ENCODE results near the gene EDEM1.

Gene EDEM1

DNA sequence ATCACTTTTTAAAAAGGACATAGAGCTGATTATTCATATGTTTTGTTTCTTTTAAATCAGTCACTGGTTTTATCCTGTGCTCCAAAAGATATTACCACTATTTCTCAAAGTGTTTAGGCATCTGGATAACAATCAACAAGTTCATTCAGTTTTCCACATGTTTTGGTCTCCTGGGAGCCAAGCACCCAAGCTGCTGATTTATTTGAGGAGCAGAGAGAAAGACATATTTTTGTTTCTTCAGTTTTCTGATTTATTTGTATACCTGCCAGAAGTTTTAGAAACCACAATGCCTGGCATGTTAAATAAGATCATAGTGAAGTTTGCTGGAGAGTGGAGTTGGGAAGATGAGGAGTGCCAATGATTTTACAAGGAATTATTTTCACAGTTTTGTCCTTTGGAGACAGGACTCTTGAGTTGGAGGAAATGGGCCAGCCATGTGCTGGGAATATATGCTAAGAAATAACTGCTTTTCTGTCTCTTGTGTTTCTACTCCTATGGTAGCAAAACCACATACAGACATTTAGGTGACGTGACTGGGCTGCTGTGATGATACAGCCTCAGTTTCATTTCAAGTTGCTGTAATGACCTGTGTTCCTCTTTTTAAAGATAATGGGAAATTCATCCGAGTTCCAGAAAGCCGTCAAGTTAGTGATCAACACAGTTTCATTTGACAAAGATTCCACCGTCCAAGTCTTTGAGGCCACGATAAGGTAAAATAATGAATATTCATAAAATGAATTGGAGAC lies 11.7 kb downstream of the EDEM1 start:
- no peak for DNase-seq (ENCODE audit: low read depth)

GRCh38 chr3:5201536-5201935 lies 14.0 kb downstream of the EDEM1 start:
- no peak for DNase-seq (ENCODE audit: low read depth)

DNA sequence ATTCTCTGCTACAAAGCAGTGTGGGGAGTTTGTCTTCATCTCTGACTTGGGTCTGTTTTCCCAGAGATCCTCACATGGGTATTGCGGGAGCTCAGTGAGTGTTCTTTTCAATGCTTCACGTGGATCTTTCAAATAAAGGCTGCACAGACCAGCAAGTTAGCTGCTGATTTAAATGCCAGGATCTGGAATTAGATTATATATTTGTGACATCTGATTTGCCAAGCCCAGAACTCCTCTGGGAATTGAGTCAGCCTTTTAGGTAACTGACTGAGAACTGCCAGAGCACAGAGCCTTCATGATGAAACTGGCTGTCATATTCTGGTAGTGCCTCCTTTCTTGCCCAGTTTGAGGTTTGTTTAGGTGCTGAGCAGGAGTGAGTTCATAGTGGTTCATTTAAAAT lies 14.7 kb downstream of the EDEM1 start:
- no peak for DNase-seq (ENCODE audit: low read depth)

DNA sequence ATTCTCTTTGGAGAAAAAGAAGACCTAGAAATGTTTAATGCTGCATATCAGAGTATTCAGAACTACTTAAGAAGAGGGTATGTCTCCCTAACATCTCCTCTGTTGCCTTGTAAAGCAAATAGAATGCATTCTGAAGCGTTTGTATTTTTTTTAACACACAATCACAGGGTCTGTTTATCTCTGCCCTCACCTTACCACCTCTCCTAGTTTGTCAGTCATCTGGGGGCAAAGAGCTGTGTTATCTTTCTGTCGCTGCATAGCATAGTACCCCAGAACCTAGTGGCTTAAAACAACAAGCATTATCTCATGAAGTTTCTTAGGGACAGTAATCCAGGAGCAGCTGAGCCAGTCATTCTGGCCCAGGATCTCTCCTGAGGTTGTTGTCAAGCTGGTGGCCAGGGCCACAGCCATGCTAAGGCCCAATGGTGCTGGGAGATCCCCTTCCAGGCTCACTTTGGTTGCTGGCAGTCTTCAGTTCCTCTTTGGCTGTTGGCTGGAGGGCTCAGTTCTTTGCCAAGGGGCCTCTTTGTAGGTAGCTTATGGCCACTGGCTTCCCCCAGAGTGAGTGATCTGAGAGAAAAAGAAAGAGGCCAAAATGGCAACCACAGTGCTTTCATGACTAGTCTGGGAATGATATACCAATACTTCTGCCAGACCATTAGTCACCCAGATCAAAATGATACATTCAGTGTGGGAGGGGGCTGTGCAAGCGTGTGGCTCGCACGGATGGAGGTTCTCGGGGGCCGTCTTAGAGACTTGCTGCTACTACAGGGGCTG lies 17.8 kb downstream of the EDEM1 start:
- no peak for DNase-seq (ENCODE audit: low read depth)

DNA sequence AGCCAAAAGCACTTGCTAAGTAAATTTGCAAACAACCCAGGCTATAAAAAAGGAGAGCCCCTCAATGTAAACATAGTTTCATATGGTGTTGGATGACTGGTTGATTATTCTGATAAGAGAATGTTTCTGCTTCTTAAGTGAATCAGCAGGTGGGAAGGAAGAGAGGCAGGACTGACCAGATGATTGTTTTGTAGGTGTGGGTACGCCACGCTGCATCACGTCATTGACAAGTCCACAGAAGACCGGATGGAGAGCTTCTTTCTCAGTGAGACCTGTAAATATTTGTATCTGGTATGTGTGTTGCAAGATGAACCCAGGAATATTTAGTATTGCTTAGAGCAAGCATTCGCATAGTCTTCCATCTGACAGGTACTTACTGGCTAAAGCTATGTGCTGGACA lies 23.4 kb downstream of the EDEM1 start:
- DNase-seq (ENCODE audit: low read depth) = no peak

GRCh38 chr3:5212628-5213573 lies 25.4 kb downstream of the EDEM1 start:
- DNase-seq (ENCODE audit: low read depth) = no peak

GRCh38 chr3:5213574-5213966 lies 26.1 kb downstream of the EDEM1 start:
- DNase-seq (ENCODE audit: low read depth) = no peak

DNA sequence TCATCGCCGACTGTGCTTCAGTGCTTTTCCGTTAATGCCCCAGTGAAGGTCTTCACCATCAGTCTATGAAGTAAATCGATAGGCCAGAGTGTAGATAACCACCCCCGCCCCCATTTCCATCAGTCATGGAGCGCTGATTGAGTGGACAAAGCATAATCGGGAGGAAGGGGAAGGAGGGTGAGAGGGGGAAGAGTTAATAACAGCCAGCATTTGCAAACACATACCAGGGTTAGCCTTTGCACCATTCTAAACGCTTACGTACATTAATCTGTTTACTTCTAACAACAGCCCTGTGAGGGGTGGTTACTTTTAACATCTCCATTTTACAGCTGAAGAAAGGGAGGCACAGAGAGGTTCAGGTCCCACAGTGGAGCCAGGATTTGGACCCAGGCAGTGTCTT lies 26.8 kb downstream of the EDEM1 start:
- no peak for DNase-seq (ENCODE audit: low read depth)

- no peak for DNase-seq (ENCODE audit: low read depth)
Measured at GRCh38 chr3:5217824-5218595, 30.5 kb downstream of the EDEM1 start.

DNA sequence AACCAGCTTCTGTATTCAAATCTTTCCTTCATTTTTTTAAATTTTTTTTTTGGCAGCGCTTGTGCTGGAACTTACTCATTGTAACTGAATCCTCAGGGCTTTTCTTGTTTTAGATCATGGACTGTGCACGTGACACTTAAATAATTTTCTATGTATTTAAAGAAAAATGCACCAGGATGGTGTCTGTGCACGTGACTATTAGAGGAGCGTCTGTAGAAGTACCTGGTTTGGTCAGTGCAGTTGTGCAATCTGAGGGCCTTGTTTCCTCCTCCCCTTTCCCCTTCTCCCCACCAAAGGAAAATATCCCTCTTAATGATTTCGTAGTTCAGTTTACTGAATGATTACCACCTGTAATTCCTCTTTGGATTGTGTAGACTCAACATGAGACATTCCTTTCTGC lies 31.3 kb downstream of the EDEM1 start:
- no peak for DNase-seq (ENCODE audit: low read depth)

DNA sequence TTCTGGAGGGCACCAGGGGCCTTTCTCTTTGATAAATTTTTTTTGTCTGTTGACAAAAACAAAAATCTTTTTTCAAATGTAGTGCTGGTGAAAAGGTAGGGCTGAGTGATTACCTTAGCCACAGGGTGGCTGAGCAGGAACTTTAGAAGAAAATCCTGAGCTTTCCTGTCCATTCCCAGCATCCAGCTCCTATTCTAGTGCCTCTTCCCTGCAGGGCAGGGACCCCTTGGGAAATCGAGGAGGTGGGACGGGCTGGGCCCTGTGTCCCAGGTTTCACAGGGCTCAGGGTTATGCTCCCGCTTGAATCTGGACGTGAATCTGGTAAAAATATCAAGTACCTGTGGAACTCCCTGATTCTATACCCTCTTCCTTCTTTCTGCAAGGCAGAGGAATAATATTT lies 31.7 kb downstream of the EDEM1 start:
- DNase-seq (ENCODE audit: low read depth) = no peak

- no peak for DNase-seq (ENCODE audit: low read depth)
Measured at GRCh38 chr3:5220193-5220592, 32.7 kb downstream of the EDEM1 start.

DNA sequence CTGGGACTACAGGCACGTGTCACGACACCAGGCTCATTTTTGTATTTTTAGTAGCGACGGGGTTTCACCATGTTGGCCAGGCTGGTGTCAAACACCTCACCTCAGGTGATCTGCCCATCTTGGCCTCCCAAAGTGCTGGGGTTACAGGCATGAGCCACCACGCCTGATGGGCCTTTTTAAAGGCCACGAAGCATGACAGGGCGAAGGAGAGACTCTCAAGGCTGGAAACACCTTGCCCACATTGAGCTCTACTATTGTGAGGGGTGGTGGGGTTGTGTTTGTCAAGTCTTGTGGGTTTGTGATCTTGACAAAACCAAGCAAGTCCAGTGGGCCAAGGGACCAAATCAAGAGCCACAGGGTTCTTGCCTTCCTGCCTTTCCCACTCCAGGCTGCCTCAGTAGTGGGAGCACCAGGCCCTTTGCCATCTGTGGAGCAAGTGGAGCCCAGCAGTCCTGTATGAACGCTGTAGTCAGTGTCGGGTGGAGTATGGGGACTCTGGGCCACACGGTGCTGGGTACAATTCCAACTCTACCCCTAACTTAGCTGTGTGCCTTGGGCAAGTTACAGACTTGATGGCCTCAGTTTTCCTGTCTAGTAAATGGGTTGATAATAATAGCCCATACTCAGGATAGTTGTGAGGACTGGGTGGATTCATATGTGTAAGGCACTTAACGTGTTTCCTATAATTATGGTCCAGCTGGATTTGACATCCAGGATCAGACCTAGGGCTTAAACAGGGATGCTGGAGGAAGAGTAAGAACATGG lies 33.3 kb downstream of the EDEM1 start:
- no peak for DNase-seq (ENCODE audit: low read depth)

- DNase-seq (ENCODE audit: low read depth) = no peak
Measured at GRCh38 chr3:5221701-5222100, 34.2 kb downstream of the EDEM1 start.

GRCh38 chr3:5222283-5223005 lies 34.9 kb downstream of the EDEM1 start:
- no peak for DNase-seq (ENCODE audit: low read depth)

DNA sequence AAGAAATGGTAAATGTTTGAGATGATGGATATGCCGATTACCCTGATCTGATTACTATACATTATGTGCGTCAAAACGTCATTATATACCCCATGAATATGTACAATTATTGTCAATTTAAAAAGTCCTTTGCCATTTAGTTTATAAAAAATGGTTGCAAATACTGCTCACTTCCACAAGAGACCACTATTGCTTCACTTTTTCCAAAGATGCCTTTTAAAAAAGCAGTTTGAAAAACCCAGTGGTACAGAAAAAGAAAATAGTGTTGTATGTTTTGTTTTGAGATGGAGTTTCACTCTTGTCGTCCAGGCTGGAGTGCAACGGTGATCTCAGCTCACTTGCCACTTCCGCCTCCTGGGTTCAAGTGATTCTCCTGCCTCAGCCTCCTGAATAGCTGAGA lies 39.3 kb downstream of the EDEM1 start:
- no peak for DNase-seq (ENCODE audit: low read depth)

GRCh38 chr3:5227812-5228211 lies 40.3 kb downstream of the EDEM1 start:
- no peak for DNase-seq (ENCODE audit: low read depth)

DNA sequence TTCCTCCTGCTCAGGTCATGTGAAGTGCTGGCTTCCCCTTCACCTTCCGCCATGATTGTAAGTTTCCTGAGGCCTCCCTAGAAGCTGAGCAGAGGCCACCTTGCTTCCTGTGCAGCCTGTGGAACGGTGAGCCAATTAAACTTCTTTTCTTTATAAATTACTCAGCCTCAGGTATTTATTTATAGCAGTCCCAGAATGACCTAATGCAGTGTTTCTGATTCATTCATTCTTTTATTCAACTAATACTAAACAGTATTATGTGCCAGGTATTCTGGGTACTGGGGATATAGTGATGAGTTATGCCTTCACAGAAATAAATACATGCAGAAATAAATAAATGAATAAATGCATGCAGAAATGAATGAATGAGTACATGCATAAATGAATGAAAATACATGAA lies 41.9 kb downstream of the EDEM1 start:
- DNase-seq (ENCODE audit: low read depth) = no peak

- no peak for DNase-seq (ENCODE audit: low read depth)
Measured at GRCh38 chr3:5231074-5231473, 43.6 kb downstream of the EDEM1 start.

DNA sequence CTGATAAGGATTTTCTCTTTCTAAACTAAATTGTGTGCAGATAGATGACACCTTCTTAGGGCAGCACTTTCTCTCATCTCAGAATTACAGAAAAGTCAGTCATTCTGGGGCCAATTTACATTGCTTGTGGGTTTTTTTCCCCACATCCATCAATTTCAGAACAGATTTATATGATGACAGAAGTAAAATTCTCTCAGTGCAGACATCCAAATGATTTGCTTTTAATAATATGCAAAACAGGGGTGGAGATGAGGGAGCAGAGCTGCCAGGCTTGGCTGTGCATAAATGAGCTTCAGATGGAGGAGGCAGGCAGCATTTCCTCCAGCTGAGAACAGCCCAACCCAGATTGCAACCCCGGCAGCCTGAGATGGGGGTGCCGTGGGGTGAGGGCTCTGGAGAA lies 44.0 kb downstream of the EDEM1 start:
- no peak for DNase-seq (ENCODE audit: low read depth)

Measured in stimulated activated CD8-positive, alpha-beta memory T cell treated with anti-CD3 and anti-CD28 coated beads, Interleukin-4, amount 100 ng/mL, for 24 hours (primary cell).